Activated naive CD8-positive, alpha-beta T cell treated with anti-CD3 and anti-CD28 coated beads, Interleukin-2, amount 50 U/mL, for 24 hours (primary cell): Measurements from ENCODE around the gene ZNF341.
A peak's percentile ranks its signal among the peaks of the same experiment; 100 is the strongest.

Source experiments
- ATAC-seq: fragments of 150-1000 bp; cut with Tn5 transposase; one replicate; pipeline ENCODE4 v1.10.0; 2021
- DNase-seq: peaks from one replicate; pipeline ENCODE4 v3.0.0; 2021
- H3K27ac Mint-ChIP-seq: one replicate; pipeline ENCODE4 v1.8.0; 2021; ENCODE audit warnings: mild to moderate bottlenecking, mixed read lengths
- H3K27me3 Mint-ChIP-seq: one replicate; pipeline ENCODE4 v1.8.0; 2021; ENCODE audit warnings: mixed read lengths
- H3K36me3 Mint-ChIP-seq: one replicate; pipeline ENCODE4 v1.8.0; 2021; ENCODE audit warnings: low read depth, mixed read lengths
- H3K4me1 Mint-ChIP-seq: one replicate; pipeline ENCODE4 v1.8.0; 2021; ENCODE audit warnings: mixed read lengths
- H3K4me3 Mint-ChIP-seq: one replicate; pipeline ENCODE4 v1.8.0; 2021; ENCODE audit warnings: mild to moderate bottlenecking, moderate library complexity, mixed read lengths
- H3K9me3 Mint-ChIP-seq: one replicate; pipeline ENCODE4 v1.8.0; 2021; ENCODE audit warnings: mixed read lengths

ZNF341 gene

GRCh38 chr20:33803921-33804337, 72.1 kb downstream of the ZNF341 start:
- DNase-seq, result no peak
- no peak for ATAC-seq
- Mint-ChIP-seq H3K36me3 (no peaks in the 10 kb centered on the region), H3K27ac (no peak overlapping the region), H3K4me1 (no peaks in the 10 kb centered on the region), H3K4me3 (no peak overlapping the region), H3K27me3 (no peaks in the 10 kb centered on the region), H3K9me3 (no peaks in the 10 kb centered on the region)

GRCh38 chr20:33808388-33808787, 76.6 kb downstream of the ZNF341 start:
- H3K27me3 Mint-ChIP-seq, result no peaks in the 10 kb centered on the region
- H3K36me3 Mint-ChIP-seq, result peaks cover 18% of the 10 kb centered on the region
- H3K9me3 Mint-ChIP-seq, result no peaks in the 10 kb centered on the region
- H3K4me3 Mint-ChIP-seq, result no peak overlapping the region
- DNase-seq (no peak), ATAC-seq (no peak)
- H3K27ac Mint-ChIP-seq, result no peak overlapping the region
- H3K4me1 Mint-ChIP-seq, result peaks cover 15% of the 10 kb centered on the region

- no peak overlapping the region for H3K4me3 Mint-ChIP-seq
- H3K9me3 Mint-ChIP-seq, result no peaks in the 10 kb centered on the region
- DNase-seq, result no peak
- no peaks in the 10 kb centered on the region for H3K27me3 Mint-ChIP-seq
- ATAC-seq, result no peak
- peaks cover 32% of the 10 kb centered on the region for H3K4me1 Mint-ChIP-seq
- no peak overlapping the region for H3K27ac Mint-ChIP-seq
- H3K36me3 Mint-ChIP-seq, result peaks cover 24% of the 10 kb centered on the region
Measured at GRCh38 chr20:33810259-33810658, 78.5 kb downstream of the ZNF341 start.

- peaks cover 31% of the 10 kb centered on the region for H3K36me3 Mint-ChIP-seq
- peak within 1 kb of the TSS; percentile 99 for H3K4me3 Mint-ChIP-seq
- ATAC-seq, result peak; percentile 97
- no peaks in the 10 kb centered on the region for H3K27me3 Mint-ChIP-seq
- peak; percentile 97 for DNase-seq
- H3K4me1 Mint-ChIP-seq, result peaks cover 41% of the 10 kb centered on the region
- peak within 1 kb of the TSS; percentile 98 for H3K27ac Mint-ChIP-seq
- no peaks in the 10 kb centered on the region for H3K9me3 Mint-ChIP-seq
Measured at GRCh38 chr20:33810885-33811775, 79.3 kb downstream of the ZNF341 start, which contains the start of gene CHMP4B. CHMP4B (plus strand) TSS chr20:33811348; CDS start chr20:33811469, 121 bp downstream.

- no peaks in the 10 kb centered on the region for H3K9me3 Mint-ChIP-seq
- peak overlapping the region; percentile 98 for H3K27ac Mint-ChIP-seq
- H3K36me3 Mint-ChIP-seq, result peaks cover 32% of the 10 kb centered on the region
- H3K27me3 Mint-ChIP-seq, result no peaks in the 10 kb centered on the region
- no peak for DNase-seq
- peaks cover 47% of the 10 kb centered on the region for H3K4me1 Mint-ChIP-seq
- no peak for ATAC-seq
- H3K4me3 Mint-ChIP-seq, result peak overlapping the region; percentile 99
Measured at GRCh38 chr20:33811776-33812151, 80.0 kb downstream of the ZNF341 start.

- peak; percentile 66 for DNase-seq
- H3K27ac Mint-ChIP-seq, result peak overlapping the region; percentile 98
- no peaks in the 10 kb centered on the region for H3K9me3 Mint-ChIP-seq
- H3K4me3 Mint-ChIP-seq, result peak overlapping the region; percentile 99
- H3K4me1 Mint-ChIP-seq, result peaks cover 52% of the 10 kb centered on the region
- ATAC-seq, result peak; percentile 31
- H3K27me3 Mint-ChIP-seq, result no peaks in the 10 kb centered on the region
- H3K36me3 Mint-ChIP-seq, result peaks cover 32% of the 10 kb centered on the region
Measured at GRCh38 chr20:33812152-33812849, 80.5 kb downstream of the ZNF341 start.

- ATAC-seq (no peak), DNase-seq (no peak)
- H3K36me3 Mint-ChIP-seq, result peaks cover 32% of the 10 kb centered on the region
- no peaks in the 10 kb centered on the region for H3K9me3 Mint-ChIP-seq
- H3K4me3 Mint-ChIP-seq, result peak overlapping the region; percentile 99
- H3K27ac Mint-ChIP-seq, result peak overlapping the region; percentile 98
- no peaks in the 10 kb centered on the region for H3K27me3 Mint-ChIP-seq
- H3K4me1 Mint-ChIP-seq, result peaks cover 59% of the 10 kb centered on the region
Measured at GRCh38 chr20:33812908-33813462, 81.2 kb downstream of the ZNF341 start.

- Mint-ChIP-seq H3K9me3 (no peaks in the 10 kb centered on the region), H3K4me1 (peaks cover 71% of the 10 kb centered on the region), H3K27ac (peak overlapping the region; percentile 33), H3K36me3 (peaks cover 32% of the 10 kb centered on the region), H3K27me3 (no peaks in the 10 kb centered on the region), H3K4me3 (peak overlapping the region; percentile 99)
- no peak for DNase-seq
- no peak for ATAC-seq
Measured at GRCh38 chr20:33814238-33814712, 82.5 kb downstream of the ZNF341 start.

GRCh38 chr20:33815671-33816070, 83.9 kb downstream of the ZNF341 start:
- Mint-ChIP-seq H3K4me3 (no peak overlapping the region), H3K27ac (no peak overlapping the region)
- no peak for ATAC-seq

GRCh38 chr20:33816191-33816590, 84.4 kb downstream of the ZNF341 start:
- peaks cover 80% of the 10 kb centered on the region for H3K4me1 Mint-ChIP-seq
- no peaks in the 10 kb centered on the region for H3K9me3 Mint-ChIP-seq
- H3K4me3 Mint-ChIP-seq, result no peak overlapping the region
- DNase-seq (no peak), ATAC-seq (no peak)
- no peak overlapping the region for H3K27ac Mint-ChIP-seq
- H3K27me3 Mint-ChIP-seq, result no peaks in the 10 kb centered on the region
- H3K36me3 Mint-ChIP-seq, result peaks cover 32% of the 10 kb centered on the region

More at GRCh38 chr20:33815671-33816070, 83.9 kb downstream of the ZNF341 start:
- DNase-seq, result no peak
- Mint-ChIP-seq H3K4me1 (peaks cover 80% of the 10 kb centered on the region), H3K9me3 (no peaks in the 10 kb centered on the region), H3K36me3 (peaks cover 32% of the 10 kb centered on the region), H3K27me3 (no peaks in the 10 kb centered on the region)

- no peak for ATAC-seq
- Mint-ChIP-seq H3K36me3 (peaks cover 24% of the 10 kb centered on the region), H3K4me1 (peaks cover 87% of the 10 kb centered on the region)
Measured at GRCh38 chr20:33817411-33817810, 85.6 kb downstream of the ZNF341 start.

GRCh38 chr20:33819456-33819855, 87.7 kb downstream of the ZNF341 start:
- Mint-ChIP-seq H3K27me3 (no peaks in the 10 kb centered on the region), H3K36me3 (peaks cover 20% of the 10 kb centered on the region), H3K4me1 (peaks cover 84% of the 10 kb centered on the region), H3K4me3 (no peak overlapping the region), H3K27ac (peak overlapping the region; percentile 20), H3K9me3 (no peaks in the 10 kb centered on the region)
- ATAC-seq, result peak; percentile 76
- DNase-seq, result no peak

More at GRCh38 chr20:33817411-33817810, 85.6 kb downstream of the ZNF341 start:
- peak overlapping the region; percentile 1 for H3K27ac Mint-ChIP-seq
- DNase-seq, result no peak
- H3K4me3 Mint-ChIP-seq, result no peak overlapping the region
- H3K27me3 Mint-ChIP-seq, result no peaks in the 10 kb centered on the region
- H3K9me3 Mint-ChIP-seq, result no peaks in the 10 kb centered on the region

GRCh38 chr20:33820362-33820761, 88.6 kb downstream of the ZNF341 start:
- H3K9me3 Mint-ChIP-seq, result no peaks in the 10 kb centered on the region
- no peaks in the 10 kb centered on the region for H3K27me3 Mint-ChIP-seq
- no peak overlapping the region for H3K4me3 Mint-ChIP-seq
- DNase-seq (no peak), ATAC-seq (no peak)
- H3K27ac Mint-ChIP-seq, result no peak overlapping the region
- peaks cover 86% of the 10 kb centered on the region for H3K4me1 Mint-ChIP-seq
- peaks cover 20% of the 10 kb centered on the region for H3K36me3 Mint-ChIP-seq

GRCh38 chr20:33821270-33821836, 89.6 kb downstream of the ZNF341 start:
- H3K27me3 Mint-ChIP-seq, result no peaks in the 10 kb centered on the region
- no peaks in the 10 kb centered on the region for H3K9me3 Mint-ChIP-seq
- H3K27ac Mint-ChIP-seq, result no peak overlapping the region
- peaks cover 12% of the 10 kb centered on the region for H3K36me3 Mint-ChIP-seq
- H3K4me1 Mint-ChIP-seq, result peaks cover 86% of the 10 kb centered on the region
- no peak overlapping the region for H3K4me3 Mint-ChIP-seq
- DNase-seq (no peak), ATAC-seq (no peak)
